OCI-LY3 (cell line): ENCODE data around the gene MPG.

ENCODE experiments used
- H2AFZ ChIP-seq: fragments of 200-600, 300-600 bp; shearing (Covaris generic); 2 replicates; pipeline ENCODE4 v1.6.0; 2014; ENCODE audit warnings: antibody characterized with exemption, low read depth, low read length
- H3K27ac ChIP-seq: fragments of 200-600, 300-600 bp; sonication (generic); 2 replicates; pipeline ENCODE4 v1.5.1; 2014; ENCODE audit warnings: mild to moderate bottlenecking, low read length, moderate library complexity, mixed read lengths
- H3K27me3 ChIP-seq: fragments of 200-600, 300-600 bp; sonication (generic); 2 replicates; pipeline ENCODE4 v1.6.1; 2014; ENCODE audit warnings: low read depth, low read length, mixed read lengths
- H3K36me3 ChIP-seq: fragments of 200-600, 300-600 bp; sonication (generic); replicated peaks from 2 replicates; pipeline ENCODE3; 2014; ENCODE audit warnings: low read depth, low read length, mixed read lengths
- H3K4me1 ChIP-seq: fragments of 300-600, 200-600 bp; sonication (generic); 2 replicates; pipeline ENCODE4 v1.6.1; 2014; ENCODE audit warnings: low read length, mixed read lengths
- H3K4me2 ChIP-seq: fragments of 200-600, 300-600 bp; sonication (generic); 2 replicates; pipeline ENCODE4 v1.6.1; 2014; ENCODE audit warnings: low read length, mixed read lengths
- H3K4me3 ChIP-seq: fragments of 300-600, 200-600 bp; sonication (generic); 2 replicates; pipeline ENCODE4 v1.5.1; 2014; ENCODE audit warnings: antibody characterized with exemption, mild to moderate bottlenecking, low read length, moderate library complexity
- H3K79me2 ChIP-seq: fragments of 300-600, 200-600 bp; shearing (Covaris generic); 2 replicates; pipeline ENCODE4 v1.6.1; 2014; ENCODE audit warnings: mild to moderate bottlenecking, low read length, mixed read lengths
- H3K9ac ChIP-seq: fragments of 300-600, 200-600 bp; shearing (Covaris generic); 2 replicates; pipeline ENCODE4 v1.6.0; 2014; ENCODE audit warnings: mild to moderate bottlenecking, low read length, moderate library complexity
- H3K9me3 ChIP-seq: fragments of 200-600, 300-600 bp; shearing (Covaris generic); 2 replicates; pipeline ENCODE4 v1.6.1; 2014; ENCODE audit warnings: low read length, mixed read lengths; ENCODE audit not compliant: insufficient read depth
- H4K20me1 ChIP-seq: fragments of 200-600, 300-600 bp; sonication (generic); 2 replicates; pipeline ENCODE4 v1.6.1; 2016; ENCODE audit warnings: low read length, mixed read lengths; ENCODE audit not compliant: insufficient read depth
- EZH2phosphoT487 ChIP-seq: fragments of 200-600 bp; shearing (Covaris generic); IDR thresholded peaks from 2 replicates; pipeline ENCODE4 v1.6.1; 2018; ENCODE audit warnings: antibody characterized with exemption, mixed run types, low read depth
- TF ChIP-seq, protein P1 (sequence below): fragments of 200-600, 300-600 bp; sonication (generic); IDR thresholded peaks from 2 replicates; pipeline ENCODE4 v1.5.1; 2014; ENCODE audit warnings: antibody characterized with exemption, low read length, low read depth

The MPG gene

DNA sequence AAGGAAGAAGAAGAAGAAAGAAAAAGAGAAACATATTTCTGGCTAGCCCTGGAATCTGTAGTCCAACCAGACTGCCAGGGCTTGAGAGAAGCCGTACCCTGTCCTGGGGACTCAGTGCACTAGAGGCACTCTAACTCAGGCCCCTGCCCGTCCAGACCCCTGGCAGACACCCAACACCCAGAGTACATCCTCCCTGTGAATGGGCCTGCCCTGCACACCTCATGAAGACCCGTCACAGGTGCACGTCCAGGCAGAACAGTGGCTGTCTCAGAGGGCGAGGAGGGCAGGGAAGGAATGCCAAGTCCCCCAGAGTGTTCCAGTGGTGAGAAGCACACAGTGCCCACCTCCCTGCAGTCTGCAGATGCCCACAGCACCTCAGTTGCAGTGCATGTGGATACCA, 23.0 kb downstream of the MPG start:
- Histone ChIP-seq H3K9me3 (no peaks in the 10 kb centered on the region), H3K9ac (no peak overlapping the region), H3K4me3 (no peak overlapping the region), H3K36me3 (peaks cover 18% of the 10 kb centered on the region), H3K27me3 (no peaks in the 10 kb centered on the region), H3K4me2 (no peak overlapping the region), H3K79me2 (no peaks in the 10 kb centered on the region), H3K27ac (no peak overlapping the region), H2AFZ (no peak overlapping the region), H3K4me1 (peaks cover 3% of the 10 kb centered on the region; the same call in 1 of the 2 replicates), H4K20me1 (no peaks in the 10 kb centered on the region; the same call in 1 of the 2 replicates)
- TF ChIP-seq, protein P1, sequence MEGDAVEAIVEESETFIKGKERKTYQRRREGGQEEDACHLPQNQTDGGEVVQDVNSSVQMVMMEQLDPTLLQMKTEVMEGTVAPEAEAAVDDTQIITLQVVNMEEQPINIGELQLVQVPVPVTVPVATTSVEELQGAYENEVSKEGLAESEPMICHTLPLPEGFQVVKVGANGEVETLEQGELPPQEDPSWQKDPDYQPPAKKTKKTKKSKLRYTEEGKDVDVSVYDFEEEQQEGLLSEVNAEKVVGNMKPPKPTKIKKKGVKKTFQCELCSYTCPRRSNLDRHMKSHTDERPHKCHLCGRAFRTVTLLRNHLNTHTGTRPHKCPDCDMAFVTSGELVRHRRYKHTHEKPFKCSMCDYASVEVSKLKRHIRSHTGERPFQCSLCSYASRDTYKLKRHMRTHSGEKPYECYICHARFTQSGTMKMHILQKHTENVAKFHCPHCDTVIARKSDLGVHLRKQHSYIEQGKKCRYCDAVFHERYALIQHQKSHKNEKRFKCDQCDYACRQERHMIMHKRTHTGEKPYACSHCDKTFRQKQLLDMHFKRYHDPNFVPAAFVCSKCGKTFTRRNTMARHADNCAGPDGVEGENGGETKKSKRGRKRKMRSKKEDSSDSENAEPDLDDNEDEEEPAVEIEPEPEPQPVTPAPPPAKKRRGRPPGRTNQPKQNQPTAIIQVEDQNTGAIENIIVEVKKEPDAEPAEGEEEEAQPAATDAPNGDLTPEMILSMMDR = no peak
- no peak for TF ChIP-seq EZH2phosphoT487

DNA sequence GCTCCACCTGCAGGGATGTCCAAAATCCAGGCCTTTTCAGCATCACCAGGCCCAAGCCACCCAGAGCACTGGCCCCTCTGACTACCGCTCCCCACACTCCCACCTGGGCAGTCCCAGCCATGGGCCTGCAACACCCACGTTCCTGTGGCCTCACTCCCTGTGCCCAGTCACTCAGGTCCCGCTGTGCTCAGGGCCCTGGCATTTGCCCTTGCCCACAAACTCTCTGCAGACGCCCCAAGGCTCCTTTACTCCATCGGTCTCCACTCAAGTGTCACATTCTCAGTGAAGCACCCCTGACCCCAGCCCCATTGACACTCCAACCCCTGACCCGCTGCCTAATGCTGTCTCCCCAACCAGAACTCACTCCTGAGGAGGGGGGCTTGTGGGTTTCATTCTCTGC, 23.6 kb downstream of the MPG start:
- Histone ChIP-seq H3K9ac (no peak overlapping the region), H3K36me3 (peaks cover 15% of the 10 kb centered on the region), H3K9me3 (no peaks in the 10 kb centered on the region), H2AFZ (no peak overlapping the region), H3K4me2 (no peak overlapping the region), H3K4me1 (peaks cover 2% of the 10 kb centered on the region; the same call in 1 of the 2 replicates), H3K27me3 (no peaks in the 10 kb centered on the region), H3K79me2 (no peaks in the 10 kb centered on the region), H3K4me3 (no peak overlapping the region), H4K20me1 (no peaks in the 10 kb centered on the region), H3K27ac (no peak overlapping the region)
- TF ChIP-seq, protein P1 = no peak
- no peak for TF ChIP-seq EZH2phosphoT487

DNA sequence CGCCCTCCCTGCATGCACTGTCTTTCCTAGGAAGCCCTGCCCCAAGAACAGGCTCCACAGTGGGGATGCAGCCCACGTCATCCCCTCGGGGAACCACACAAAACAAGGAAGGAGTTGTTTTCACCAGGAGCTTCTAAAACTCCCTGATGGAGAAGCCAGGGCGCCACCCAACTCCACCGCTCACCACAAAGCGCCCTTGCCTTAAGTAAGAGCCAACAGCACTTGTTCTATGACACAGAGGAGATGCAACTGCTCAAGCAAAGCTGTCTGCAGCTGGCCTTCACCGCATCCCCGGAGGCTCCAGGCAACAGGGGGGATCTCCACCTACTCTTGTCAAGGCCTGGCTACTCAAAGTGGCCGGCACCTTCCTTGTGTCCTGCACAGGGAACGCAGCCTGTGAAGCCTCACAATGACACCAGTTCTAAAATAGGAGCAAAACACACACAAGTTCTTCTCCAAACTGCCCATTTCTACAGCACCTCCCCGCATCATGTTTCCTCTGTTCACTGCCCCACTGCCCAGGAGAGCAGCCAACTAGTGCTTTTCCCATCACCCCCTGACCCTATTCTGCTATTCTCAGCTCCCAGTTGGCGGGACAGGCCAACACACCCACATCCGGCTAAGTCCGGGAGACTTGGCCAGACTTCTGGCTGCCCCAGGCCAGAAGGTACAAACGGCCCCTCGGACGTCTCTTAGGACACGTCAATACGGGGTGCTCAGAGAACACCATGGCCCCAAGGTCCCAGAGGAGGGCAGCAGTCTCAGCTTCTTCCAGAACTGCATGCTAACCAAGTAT, 24.2 kb downstream of the MPG start:
- Histone ChIP-seq H3K79me2 (no peaks in the 10 kb centered on the region), H4K20me1 (no peaks in the 10 kb centered on the region), H3K4me1 (no peaks in the 10 kb centered on the region), H3K9ac (no peak overlapping the region), H3K27ac (no peak overlapping the region), H3K27me3 (no peaks in the 10 kb centered on the region), H3K4me3 (no peak overlapping the region), H3K9me3 (no peaks in the 10 kb centered on the region), H3K4me2 (no peak overlapping the region), H2AFZ (no peak overlapping the region), H3K36me3 (peaks cover 19% of the 10 kb centered on the region)
- TF ChIP-seq, protein P1 = no peak
- TF ChIP-seq EZH2phosphoT487 = no peak

DNA sequence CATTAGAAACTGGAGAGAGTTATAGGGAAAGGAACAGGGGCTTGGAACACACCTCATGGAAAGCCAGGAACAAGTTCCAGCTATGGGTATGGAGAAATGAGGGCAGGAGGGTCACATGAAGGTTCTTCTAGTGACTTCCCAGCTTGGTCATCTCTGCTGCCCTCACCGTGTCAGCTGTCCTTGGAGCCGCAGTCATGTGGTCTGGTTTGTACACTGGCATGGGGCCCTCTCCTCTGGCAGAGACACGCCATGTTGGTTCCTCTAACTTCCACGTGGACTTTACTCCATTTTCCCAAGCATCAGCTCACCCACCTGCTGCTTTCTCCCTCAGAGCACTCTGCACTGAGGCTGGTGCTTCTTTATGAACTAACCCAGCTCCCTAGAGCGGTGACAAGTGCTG, 26.3 kb downstream of the MPG start:
- H3K4me2 ChIP-seq = no peak overlapping the region
- H3K9me3 ChIP-seq = no peaks in the 10 kb centered on the region
- no peak for TF ChIP-seq EZH2phosphoT487
- TF ChIP-seq, protein P1 = no peak
- no peak overlapping the region for H3K4me3 ChIP-seq
- no peaks in the 10 kb centered on the region for H3K79me2 ChIP-seq
- no peaks in the 10 kb centered on the region for H3K27me3 ChIP-seq
- no peaks in the 10 kb centered on the region for H3K4me1 ChIP-seq
- H4K20me1 ChIP-seq = no peaks in the 10 kb centered on the region
- H3K36me3 ChIP-seq = peaks cover 21% of the 10 kb centered on the region
- H3K9ac ChIP-seq = no peak overlapping the region
- H3K27ac ChIP-seq = no peak overlapping the region
- H2AFZ ChIP-seq = no peak overlapping the region
